HG02943 (cell line): ENCODE measurements around the gene AIP.
"Not testable (repeated sequence)": the region's sequence is repeated elsewhere in the genome, so short reads cannot be mapped to it uniquely, and the experiment has no call there.

Experiments used
- ATAC-seq: cut with Tn5 transposase; IDR thresholded peaks from one replicate; pipeline ENCODE4 v1.9.1; 2021; ENCODE audit warnings: mild to moderate bottlenecking, low read depth, moderate library complexity; ENCODE audit not compliant: unreplicated experiment

The AIP gene

GRCh38 chr11:67504005-67504949 is 21.5 kb downstream of the AIP start:
- no peak for ATAC-seq

DNA sequence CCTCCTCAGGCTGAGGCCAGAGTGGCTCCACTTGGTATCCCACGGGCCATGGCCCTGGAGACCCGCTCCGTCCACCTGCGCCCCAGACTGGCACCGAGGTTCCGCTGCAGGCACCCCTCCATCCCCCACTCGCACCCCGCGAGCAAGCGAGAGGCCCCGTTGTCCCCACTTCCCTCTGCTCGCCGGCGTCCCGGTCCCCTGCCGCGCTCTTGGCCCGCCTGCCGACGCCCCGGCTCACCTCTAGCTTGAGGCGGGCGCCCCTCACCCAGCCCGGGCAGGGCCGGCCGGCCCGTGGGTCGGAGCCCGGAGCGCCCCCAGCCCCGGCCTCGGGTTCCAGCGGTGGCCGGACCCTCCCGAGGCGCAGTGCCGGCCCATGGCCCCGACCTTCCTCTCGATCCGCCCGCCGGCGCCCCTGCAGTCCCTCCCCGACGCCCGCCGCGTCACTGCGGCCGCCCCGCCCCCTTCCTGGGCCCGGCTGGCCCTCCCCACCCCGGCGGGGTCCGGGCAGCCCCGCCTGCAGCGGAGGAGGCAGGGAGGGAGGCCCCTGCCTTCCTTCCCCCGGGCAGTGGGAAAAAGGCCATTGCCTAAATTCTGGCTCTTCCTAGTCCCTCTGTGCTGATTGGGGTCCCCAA is 22.2 kb downstream of the AIP start, which contains the start of gene PITPNM1:
PITPNM1 (minus strand) TSS at position 414 of the 632 bp plus-strand sequence. CDS start 1,183 bp downstream, outside the sequence.
- no peak for ATAC-seq

- ATAC-seq = no peak
Measured at GRCh38 chr11:67505605-67506396, 23.0 kb downstream of the AIP start.

- ATAC-seq = no peak
Measured at GRCh38 chr11:67506426-67507051, 23.7 kb downstream of the AIP start.

GRCh38 chr11:67507242-67507863 is 24.5 kb downstream of the AIP start:
- ATAC-seq = no peak

GRCh38 chr11:67507864-67508485 is 25.1 kb downstream of the AIP start, which contains the start of gene CDK2AP2:
TSS of gene CDK2AP2 (minus strand) at chr11:67508162. CDS start at chr11:67508082, 80 bp downstream.
- peak; percentile 58 for ATAC-seq

GRCh38 chr11:67508486-67509121 is 25.8 kb downstream of the AIP start:
- peak; percentile 40 for ATAC-seq

DNA sequence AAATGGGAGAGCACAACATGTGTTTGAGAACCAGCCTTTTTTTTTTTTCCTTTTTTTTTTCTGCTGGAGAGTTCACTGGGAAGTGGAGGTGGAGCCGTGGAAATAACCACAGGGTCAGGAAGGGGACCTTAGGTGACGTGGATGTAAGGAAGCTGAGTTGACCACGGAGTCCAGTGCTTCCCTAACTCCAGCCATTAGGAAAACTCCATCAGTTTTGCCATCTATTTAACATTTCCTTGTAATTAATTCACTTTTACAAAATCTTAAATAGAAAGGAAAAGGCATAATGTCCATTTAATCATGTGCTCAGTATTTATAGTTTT is 27.2 kb downstream of the AIP start:
- no peak for ATAC-seq

GRCh38 chr11:67511558-67511957 is 28.7 kb downstream of the AIP start:
- ATAC-seq = not testable (repeated sequence)

GRCh38 chr11:67514116-67514515 is 31.3 kb downstream of the AIP start:
- ATAC-seq = no peak

DNA sequence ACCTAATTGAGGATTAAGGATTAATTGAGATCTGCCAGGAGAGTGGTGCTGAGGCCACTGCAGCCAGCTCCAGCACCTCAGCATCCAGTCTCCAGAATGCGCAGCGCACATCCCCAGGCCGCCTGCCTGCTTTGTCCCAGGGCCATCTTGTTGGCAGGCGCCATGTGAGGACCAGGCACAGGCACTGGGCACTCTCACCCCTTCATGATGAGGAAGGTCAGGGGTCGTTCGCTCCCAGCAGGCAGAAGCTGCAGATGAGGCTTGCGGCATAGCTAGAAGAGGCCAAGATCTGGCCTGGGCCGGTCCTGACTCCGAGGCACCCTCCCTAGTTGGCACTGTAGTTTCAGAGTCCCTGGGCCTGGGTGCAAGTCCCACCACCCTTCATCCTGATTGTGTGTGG is 34.0 kb downstream of the AIP start:
- no peak for ATAC-seq

GRCh38 chr11:67517784-67518552 is 35.1 kb downstream of the AIP start:
- no peak for ATAC-seq

GRCh38 chr11:67519726-67520125 is 36.9 kb downstream of the AIP start:
- no peak for ATAC-seq

GRCh38 chr11:67520856-67521824 is 38.3 kb downstream of the AIP start:
- no peak for ATAC-seq

DNA sequence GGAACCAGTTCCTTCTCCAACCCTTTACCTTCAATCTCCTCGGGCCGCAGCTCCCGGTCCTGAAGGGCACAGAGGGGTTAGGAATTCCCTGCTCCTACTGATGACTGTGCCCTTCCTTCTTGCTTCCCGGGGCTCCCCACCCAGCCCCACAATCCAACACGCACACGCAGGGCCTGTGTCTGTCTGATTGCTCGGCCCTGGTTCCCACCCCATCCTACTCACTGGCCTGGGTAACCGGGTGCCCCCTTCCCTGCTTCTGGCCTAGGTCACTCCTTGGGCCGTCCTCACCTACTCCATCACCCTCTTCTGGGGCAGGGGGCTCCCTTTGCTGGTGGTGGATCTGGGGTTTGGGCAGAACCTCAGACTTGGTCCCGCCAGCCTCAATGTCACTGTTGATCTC is 39.1 kb downstream of the AIP start:
- ATAC-seq = no peak

DNA sequence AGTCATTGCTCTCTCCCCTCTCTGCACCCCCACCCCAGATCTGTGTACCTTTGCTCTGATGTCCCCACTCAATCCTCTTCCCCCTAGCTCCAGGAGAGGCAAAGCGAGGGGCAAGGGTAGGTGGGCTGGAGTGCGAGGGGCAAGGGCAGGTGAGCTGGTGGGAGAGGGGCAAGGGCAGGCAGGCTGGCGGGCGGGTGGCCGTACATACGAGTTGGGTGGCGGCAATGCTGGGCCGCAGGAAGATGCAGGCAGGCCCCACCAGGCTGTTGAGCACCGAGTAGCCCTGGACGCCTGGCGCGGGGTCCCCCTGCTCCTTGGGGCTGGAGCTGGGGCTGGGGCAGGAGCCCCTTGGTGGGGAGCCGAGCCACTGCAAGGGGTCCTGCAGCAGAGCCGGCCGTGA is 39.5 kb downstream of the AIP start:
- no peak for ATAC-seq

DNA sequence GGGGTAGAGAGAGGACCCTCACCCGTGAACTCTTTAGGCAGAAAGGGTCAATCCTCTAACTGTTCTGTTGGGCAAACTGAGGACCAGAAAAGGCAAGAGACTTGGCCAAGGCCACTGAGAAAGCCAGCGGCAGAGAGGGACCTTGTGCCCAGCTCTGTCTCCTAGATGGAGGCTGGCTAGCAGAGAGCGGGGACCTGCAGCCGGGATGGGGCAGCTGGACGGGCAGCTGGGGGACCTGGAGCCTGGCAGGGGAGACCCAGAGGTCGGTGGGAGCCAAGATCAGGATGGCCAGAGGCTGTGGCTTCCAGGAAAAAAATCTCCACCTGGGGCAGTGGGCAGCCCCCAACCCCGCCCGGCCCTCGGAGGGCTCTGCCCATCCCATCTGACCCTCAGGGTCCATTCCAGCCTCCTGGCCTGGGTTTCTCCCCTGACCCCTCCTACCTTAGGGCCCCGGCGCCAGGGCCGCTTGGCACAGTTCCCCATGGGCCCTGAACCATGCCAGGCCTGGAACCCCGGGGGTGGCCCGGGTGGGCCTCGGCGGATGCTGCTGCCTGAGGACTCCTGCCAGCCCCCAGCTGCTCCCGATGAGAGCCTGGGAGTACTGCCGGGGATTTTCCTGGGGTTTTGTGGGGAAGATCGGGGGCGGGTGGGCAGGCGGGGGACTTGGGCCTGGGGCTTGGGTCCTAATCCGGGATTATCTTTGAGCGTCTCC is 40.2 kb downstream of the AIP start, which contains the start of gene CABP2:
CABP2 (minus strand) TSS at position 603 of the 712 bp plus-strand sequence; CDS start at position 483, 120 bp downstream.
- no peak for ATAC-seq
